Measurements from ENCODE around the gene CCDC194.

The CCDC194 gene, protein sequence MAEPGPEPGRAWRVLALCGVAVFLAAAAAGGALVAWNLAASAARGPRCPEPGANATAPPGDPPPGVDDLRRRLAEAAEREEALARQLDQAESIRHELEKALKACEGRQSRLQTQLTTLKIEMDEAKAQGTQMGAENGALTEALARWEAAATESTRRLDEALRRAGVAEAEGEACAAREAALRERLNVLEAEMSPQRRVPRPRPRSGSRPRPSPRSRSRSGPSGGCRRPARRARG

DNA sequence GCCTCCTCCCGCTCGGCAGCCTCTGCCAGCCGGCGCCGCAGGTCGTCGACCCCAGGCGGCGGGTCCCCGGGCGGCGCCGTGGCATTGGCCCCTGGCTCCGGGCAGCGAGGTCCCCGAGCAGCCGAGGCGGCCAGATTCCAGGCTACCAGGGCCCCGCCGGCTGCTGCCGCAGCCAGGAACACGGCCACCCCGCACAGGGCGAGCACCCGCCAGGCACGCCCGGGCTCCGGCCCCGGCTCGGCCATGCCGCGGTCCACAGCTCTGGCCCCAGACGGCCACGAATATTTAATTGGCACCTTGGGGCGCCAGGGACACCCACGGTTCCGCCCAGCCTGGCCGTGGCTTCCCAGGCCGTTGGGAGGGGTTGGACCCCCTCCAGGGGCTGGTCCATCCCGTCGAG is at the start of gene CCDC194:
Gene CCDC194, minus strand, starts transcription at position 283 of the 400 bp plus-strand sequence. Its CDS starts 38 bp downstream, at position 245.
- DNase-seq (ENCODE audit: low read depth in 2 of 2), result no peak

DNA sequence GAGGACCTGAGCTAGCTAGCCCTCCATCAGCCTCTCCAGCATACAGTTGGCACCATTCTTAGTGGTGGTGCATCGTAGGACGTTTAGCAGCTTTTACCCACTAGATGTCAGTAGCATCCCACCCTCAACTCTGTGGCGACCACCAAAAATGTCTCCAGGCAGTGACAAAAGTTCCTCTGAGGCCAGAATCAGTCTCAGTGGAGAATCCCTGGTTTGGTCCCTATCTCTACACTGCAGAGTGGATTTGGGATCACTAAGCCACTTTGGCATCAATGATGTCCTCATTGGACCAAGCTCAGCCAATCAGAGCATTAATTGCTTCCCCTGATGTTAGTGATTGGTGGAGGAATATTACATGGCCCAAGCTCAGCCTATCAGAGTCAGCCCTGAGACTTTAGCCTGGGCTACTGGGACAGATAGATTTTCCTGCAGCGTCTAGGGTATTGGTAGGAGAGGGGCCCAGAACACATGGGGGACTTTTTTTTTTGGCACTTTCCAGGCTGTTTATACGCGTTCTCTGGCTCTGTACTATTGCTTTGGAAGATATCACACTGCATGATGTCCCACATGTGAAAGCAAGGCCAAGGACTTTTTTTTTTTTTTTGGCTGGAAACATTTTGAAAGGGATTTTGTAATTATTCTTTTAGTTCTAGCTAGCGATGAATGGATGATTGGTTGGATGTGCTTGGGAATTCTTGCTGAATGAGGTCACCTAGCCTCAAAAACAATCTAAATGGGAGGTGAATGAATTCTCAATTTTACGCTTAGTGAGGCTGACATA is 47.4 kb upstream of the CCDC194 start:
- no peak for DNase-seq (ENCODE audit: low read depth in 2 of 2)

DNA sequence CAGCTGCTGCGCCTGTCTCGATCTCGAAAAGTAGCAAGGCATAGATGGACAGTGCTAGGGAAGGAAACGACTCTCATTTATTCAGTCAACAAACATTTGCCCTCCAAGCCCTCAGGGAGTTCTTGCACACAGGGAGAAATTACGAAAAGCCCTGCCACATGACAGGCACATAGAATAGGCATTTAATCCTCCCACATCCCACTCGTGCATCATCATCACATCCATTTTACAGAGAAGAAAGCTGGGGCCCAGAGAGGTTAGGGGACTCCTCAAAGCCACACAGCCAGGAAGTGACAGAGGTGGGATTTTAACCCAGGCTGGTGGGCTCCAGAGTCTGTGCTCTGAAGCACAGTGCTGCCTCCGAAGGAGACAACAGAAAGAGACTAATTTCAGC is 42.9 kb upstream of the CCDC194 start:
- DNase-seq (ENCODE audit: low read depth in 2 of 2), result no peak

DNA sequence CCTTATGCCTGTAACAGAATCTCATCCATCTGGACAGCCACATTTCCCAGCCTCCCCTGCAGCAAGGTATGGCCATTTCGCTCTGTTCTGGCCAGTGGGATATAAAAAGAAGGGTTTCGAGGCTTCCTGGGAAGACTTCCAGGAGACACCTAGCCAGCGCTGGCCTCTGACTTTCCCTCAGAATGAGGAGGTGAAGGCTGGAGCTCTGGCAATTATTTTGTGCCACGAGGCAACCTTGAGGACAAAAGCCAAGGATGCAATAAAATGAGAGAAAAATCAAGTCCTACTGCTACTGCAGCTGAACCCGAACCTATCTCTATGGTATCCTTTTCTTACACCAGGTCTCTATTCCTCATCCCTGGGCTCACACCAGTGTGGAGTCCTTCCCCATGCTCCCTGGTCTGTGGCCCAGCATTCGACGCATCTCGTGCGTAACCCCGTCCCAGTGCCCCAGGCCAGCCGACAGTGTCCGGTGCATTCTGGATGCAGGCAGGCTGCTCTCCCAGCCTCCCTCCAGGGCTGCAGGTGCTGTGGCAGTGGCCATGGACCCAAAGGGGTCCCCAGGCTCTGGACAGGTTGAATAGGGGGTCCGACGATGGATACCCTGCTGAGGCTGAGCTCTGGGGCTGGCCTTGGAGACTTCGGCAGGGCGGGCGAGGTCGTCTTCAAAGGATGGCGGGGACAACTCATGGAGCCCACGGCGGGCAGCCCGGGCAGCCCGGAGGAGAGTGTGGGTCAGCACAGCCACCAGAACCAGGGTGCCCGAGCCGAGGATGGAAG is 42.3 kb upstream of the CCDC194 start:
- DNase-seq (ENCODE audit: low read depth in 2 of 2), result no peak

DNA sequence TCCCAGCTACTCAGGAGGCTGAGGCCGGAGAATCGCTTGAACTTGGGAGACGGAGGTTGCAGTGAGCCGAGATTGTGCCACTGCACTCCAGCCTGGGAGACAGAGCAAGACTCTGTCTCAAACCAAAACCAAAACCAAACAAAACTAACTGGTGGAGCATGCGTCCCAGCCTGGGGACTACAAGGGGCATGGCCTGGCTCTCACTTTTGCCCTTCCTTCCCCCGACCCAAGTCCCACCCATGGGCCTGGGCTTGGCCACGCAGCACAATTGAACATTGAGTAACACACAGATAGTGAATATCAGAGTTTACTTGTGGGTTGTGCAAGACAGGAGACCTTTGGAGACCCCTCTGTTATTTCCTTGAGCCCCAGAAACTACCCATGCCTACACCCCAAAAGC is 41.2 kb upstream of the CCDC194 start:
- no peak for DNase-seq (ENCODE audit: low read depth in 2 of 2)

DNA sequence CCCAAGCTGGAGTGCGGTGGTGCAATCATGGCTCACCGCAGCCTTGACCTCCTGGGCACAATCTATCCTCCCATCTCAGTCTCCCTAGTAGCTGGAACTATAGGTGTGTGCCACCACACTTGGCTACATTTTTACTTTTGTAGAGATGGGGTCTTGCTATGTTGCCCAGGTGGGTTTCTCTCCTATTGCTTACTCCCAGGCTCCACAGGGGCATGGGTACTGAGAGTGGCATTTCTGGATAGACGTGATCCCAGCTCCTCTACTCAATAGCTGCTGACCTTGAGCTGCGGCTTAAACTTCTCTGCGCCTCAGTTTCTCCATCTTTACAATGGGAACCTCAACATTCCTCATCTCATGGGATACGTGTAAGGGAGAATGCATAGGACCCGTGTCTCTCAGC is 37.4 kb upstream of the CCDC194 start:
- no peak for DNase-seq (ENCODE audit: low read depth in 2 of 2)

DNA sequence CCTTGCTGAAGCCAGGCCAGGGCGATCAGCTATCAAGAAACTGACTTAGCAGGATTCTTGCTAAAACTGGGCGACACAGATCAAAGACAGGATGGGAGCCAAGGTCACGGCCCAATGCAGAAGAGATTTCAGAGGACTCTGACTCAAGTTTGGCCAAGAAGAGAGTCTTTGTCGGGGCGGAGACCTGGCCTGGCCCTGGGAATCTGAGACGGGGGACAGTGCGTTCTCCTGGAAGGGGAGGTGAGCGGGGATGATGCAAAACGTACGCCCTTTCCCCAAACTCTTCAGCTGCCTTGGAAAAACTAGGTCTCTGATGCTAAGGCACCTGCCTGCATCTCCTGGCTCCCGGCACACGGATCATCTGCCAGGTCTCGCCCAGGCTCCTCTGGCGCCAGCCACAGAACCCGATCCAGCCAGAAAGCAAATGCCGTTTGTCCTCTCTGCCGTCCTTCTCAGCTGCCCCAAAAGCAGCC is 35.7 kb upstream of the CCDC194 start:
- no peak for DNase-seq (ENCODE audit: low read depth in 2 of 2)

DNA sequence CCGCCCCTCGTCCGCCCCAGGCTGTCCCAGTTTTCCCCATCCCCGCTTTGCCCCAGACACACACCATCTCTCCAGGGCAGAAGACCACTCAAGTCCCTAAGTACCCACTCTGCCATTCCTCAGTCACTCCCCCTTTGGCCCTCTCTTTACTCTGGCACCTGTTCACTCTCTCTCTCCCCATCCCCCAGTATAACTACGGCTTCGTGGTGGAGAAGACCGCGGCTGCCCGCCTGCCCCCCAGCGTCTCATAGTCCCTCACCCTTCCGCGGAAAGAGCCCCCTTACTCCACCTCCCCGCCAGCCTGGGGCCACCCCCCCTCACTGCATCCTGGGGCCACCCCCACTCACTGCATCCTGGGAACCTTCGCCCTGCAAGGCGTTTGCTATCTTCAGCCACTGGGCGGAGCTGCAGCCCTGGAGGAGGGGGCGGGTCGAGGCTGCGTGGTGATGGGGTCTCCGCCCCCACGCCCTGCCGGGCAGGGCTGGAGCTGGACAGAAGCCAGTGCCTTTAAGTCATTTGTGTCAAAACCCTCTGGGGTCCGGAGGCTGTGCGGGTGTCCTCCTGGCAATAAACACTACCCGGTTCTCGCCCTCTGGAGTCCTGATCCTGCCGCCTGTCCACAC is 30.9 kb upstream of the CCDC194 start:
- no peak for DNase-seq (ENCODE audit: low read depth in 2 of 2)

DNA sequence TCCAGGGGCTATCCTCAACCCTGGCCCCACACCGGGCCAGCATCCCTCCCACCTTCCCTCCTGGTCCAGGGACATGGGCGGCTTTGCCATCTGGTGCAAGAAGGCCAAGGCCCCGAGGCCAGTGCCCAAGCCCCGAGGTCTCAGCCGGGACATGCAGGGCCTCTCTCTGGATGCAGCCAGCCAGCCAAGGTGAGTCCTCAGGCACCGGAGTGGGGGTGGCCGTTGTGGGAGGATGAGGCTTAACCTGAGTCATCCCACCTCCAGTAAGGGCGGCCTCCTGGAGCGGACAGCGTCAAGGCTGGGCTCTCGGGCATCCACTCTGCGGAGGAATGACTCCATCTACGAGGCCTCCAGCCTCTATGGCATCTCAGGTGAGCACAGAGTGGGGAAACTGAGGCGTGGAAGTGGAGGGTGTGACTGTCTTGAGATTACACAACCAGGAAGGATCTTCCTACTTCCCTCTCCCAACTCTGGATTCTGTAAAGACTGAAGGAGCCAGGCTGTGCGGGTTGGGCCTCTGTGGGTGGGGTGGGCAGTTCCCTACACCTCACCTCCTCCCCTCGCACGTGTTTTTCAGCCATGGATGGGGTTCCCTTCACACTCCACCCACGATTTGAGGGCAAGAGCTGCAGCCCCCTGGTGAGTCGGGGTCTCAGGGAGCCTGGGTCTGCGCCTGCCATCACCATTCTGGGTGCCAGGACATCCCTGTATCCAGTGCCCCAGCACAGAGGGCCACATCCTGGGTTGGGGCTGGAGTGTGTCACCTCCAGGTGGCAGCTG is 29.6 kb upstream of the CCDC194 start:
- no peak for DNase-seq (ENCODE audit: low read depth in 2 of 2)

DNA sequence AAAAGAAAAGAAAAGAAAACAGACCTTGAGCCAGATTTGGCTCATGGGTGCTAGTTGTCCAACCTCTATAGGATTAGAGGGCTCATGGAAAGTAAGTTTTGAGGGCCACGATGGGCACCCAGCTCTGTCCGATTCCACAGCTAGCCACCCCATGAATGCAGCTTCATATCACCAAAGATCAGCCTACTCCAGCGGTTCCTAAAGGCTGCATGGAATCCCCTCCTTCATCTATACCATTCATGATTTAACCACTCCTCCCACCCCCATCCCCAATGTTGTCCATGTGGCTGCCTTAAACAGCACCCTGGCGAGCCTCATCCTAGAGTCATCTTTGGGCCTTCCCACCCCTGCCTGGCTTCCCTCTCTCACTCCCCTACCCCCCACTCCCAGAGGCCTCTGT is 27.9 kb upstream of the CCDC194 start:
- DNase-seq (ENCODE audit: low read depth in 2 of 2), result no peak

DNA sequence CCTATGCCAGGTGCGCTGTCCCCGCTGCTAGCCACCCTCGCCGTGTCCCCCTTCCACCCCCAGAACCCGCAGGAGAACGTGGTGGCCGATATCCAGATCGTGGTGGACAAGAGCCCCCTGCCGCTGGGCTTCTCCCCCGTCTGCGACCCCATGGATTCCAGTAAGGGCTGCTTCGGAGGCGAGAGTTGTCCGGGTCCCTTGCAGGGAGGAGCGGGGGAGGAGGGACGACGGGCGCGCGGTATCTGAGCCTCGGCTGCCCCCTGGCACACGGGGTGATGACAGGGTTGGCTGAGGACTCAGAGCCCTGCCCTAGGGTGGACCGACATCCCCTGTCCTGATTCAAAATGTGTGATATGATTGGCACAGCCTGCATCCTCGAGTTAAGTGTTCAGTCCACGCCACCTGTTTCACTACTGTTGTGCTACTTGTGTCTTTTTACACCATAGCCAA is 26.5 kb upstream of the CCDC194 start:
- DNase-seq (ENCODE audit: low read depth in 2 of 2), result no peak

DNA sequence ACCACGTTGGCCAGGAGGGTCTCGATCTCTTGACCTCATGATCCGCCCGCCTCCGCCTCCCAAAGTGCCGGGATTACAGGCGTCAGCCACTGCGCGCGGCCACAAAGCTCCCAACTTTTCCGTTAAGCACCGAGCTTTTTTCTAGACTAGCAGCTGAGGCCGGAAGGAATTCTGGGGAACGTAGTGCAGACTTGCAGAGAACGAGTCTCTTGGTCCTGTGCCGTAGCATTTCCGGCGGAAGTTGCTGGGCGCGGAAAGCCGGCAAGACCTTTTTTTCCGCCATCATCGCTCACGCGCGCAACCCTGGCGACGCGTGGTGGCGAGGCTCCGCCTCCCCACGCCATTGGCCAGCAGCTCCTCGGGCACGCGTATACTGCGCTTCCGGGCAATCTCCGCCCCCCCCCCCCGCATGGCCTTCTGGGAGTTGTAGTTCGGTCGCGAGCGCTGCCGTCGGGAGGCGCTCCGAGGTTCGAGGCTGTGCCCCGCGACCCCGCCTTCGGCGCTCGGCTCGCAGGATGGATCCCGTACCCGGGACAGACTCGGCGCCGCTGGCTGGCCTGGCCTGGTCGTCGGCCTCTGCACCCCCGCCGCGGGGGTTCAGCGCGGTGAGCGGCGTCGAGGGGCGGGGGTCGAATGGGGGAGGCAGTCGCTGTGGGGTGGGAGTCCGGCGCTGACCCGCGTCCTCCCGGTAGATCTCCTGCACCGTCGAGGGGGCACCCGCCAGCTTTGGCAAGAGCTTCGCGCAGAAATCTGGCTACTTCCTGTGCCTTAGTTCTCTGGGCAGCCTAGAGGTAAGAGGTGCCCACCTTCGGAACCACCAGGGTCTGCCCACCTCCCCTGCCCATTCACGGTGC is 25.9 kb upstream of the CCDC194 start, which contains the start of gene MVB12A:
Gene MVB12A, plus strand, starts transcription at position 427 of the 854 bp plus-strand sequence. Its CDS starts 89 bp downstream, at position 516.
- peak; percentile 88 to 90 for DNase-seq (ENCODE audit: low read depth in 2 of 2)

DNA sequence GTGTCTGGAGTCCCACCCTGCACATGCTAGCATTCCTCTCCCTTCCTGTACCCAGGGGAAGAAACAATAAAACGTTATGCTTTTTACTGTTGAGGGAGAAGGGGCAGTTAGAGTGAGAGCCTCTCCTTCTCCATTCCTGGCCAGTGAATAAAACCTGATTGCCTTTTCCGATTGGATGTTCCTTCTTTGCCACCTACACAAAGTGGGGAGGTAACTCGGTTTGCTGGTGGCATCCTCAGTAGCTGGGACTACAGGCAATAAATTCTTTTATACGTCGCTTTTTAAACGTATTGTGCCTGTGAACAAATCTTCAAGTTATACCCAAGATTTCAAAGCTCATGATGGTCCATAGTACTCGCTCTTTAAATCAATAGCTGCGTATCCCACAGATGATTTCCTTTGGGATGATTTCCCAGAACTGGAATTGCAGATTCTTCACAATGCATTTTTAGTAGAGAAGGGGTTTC is 25.2 kb upstream of the CCDC194 start:
- DNase-seq (ENCODE audit: low read depth in 2 of 2), result no peak

DNA sequence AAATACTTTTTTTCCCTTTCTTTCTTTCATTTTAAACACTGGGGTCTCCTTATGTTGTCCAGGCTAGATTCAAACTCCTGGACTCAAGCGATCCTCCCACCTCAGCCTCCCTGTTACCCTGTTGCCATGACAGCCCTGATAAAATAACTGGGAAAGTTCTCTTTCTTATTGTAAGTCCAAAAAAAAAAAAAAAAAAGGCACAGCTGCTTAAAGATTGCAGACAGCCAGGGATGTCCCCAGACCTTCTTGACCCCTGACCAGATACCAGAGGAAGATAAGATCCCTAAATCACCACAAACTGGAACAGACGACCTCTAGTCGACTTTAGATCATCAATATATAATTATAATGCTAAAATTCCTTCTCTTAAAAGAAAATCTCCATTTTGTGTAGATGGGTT is 24.7 kb upstream of the CCDC194 start:
- DNase-seq (ENCODE audit: low read depth in 2 of 2), result no peak

DNA sequence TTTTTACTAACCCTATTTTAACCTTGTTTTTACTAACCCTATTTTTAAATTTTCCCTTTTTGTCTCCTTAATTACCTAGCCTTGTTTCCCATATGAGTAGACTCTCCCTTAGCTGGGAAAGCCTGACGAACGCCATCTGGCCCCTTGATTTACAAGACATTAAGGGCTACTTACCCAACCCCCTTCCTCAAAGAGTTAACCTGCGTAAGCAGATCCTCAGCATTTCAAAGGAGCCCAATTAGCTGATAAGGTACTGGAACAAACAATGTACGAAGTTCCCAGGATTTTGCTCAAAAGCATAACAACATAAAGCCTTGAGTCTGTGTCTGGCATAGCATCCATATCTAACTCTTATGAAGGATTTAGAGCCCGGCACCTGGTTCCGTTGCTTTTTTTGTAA is 21.1 kb upstream of the CCDC194 start:
- no peak for DNase-seq (ENCODE audit: low read depth in 2 of 2)

DNA sequence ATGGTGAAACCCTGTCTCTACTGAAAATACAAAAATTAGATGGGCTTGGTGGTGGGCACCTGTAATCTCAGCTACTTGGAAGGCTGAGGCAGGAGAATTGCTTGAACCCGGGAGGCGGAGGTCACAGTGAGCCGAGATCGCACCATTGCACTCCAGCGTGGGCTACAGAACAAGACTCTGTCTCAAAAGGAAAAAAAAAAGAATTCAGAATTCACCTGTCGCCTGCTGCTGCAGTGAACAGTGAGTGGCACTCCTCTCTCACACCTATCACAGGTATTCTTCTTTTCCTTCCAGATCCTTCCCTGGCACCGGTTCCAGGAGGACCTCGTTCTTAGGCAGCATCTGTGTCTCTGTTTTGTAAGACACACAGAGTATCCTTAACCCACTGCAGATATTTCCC is 20.1 kb upstream of the CCDC194 start:
- no peak for DNase-seq (ENCODE audit: low read depth in 2 of 2)

DNA sequence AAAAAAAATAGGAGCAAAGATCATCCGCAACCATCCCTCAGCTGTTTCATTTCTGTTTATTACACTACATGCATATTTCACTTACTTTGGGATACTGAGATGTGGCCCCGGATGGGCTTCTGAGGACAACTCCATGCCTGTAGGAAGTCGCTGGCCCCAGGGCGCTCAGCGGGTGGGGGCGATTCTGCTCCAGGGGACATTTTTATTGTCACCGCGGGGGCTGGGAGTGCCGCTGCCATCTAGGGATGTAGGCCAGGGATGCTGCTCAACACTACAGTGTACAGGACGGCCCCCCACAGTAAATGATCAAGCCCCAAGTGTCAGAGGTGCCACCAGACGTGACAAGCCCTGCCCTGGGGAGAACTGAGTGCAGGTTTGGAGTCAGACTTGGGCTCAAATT is 17.8 kb upstream of the CCDC194 start:
- no peak for DNase-seq (ENCODE audit: low read depth in 2 of 2)

DNA sequence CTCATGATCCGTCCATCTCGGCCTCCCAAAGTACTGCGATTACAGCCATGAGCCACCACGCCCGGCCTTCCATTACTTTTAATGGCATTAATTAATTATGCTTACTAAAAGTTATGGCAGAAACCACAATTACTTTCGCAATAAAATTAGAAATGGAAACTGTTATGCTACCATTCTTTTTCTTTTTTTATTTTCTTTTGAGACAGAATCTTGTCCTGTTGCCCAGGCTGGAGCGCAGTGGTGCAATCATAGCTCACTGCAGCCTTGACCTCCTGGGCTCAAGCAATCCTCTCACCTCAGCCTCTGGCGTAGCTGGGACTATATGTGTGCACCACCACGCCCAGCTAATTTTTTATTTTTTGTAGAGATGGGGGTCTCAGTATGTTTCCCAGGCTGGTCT is 16.0 kb upstream of the CCDC194 start:
- no peak for DNase-seq (ENCODE audit: low read depth in 2 of 2)

DNA sequence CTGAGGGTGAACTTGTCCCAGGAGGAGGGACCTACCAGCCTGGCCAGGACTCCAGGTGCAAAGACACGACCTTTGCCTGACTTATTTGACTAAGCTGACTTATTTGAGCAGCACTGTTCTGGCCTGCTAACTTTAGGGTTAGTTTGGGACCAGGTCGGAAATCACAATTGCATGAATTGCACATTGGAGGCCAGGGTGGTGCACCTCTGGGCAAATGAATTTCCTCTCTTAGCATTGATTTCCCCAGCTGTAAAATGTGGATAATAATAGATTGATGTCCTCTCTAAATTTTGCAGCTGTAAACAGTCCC is 12.8 kb upstream of the CCDC194 start:
- DNase-seq (ENCODE audit: low read depth in 2 of 2), result no peak

All from stimulated activated CD8-positive, alpha-beta memory T cell treated with anti-CD3 and anti-CD28 coated beads, Interleukin-2, amount 100 ng/mL, for 1 hour (primary cell).